Measurements from ENCODE around the gene IQCM.

DNA sequence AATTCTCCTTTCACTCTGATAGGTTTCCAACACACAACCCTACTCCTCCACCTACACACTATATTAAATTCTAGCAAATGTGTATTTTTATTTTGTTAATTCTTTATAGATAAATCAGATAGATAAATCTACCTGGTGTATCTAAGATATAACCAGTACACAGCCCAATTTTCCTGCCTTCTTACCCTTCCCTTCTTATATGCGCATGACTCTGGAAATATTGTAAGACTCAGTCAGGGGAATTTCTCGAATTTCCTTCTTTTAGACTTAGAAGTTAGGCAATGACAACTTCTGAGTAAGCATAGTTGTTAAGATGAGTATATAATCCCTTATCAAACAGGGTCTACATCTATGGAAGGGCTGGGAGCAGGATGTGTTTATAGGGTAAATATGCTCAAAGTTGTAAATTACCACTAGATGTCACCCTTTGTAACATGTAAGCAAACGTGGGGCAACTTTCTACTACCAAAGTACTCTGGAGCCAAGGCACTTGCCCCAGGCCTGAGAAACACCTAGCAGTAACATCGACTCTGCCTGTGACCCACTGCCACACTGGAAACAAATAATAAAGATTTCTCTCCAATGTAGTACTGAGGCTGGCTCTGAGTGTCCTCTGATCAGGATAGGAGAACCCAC, 444.7 kb downstream of the IQCM start:
- peak; percentile 19 for TF ChIP-seq CTCF (IDR thresholded peaks at IDR 0.05; ENCODE audit: insufficient read depth, low read length)
- TF ChIP-seq GABPA (IDR thresholded peaks at IDR 0.05; ENCODE audit: low read depth), result no peak
- TF ChIP-seq POLR2AphosphoS5 (IDR thresholded peaks at IDR 0.05; ENCODE audit: low read depth), result no peak
- no peak for TF ChIP-seq SPI1 (IDR thresholded peaks at IDR 0.05; ENCODE audit: borderline replicate concordance, low read depth)

Measured in HL-60 (cell line).